IMR-90 (cell line): ENCODE measurements around the gene TXK. TPM values are rescaled to one million over a fixed set of nuclear protein-coding genes. Genes with fewer than 3 reads are reported as not detected.

ENCODE experiments used
- ATAC-seq: fragments of 200-7000 bp; cut with Tn5 transposase; 2 replicates; pipeline ENCODE4 v1.9.1; 2020; ENCODE audit warnings: low read depth, mild to moderate bottlenecking, moderate library complexity
- BruUV-seq: library from RNA; stranded (reverse); fragments of 400-500 nt; replicated peaks from 2 replicates; lab custom pipeline; 2021; lab: Mats Ljungman, UMichigan
- CTCF ChIA-PET: fragments of 300-600 bp; formaldehyde crosslinking; extraction: SDS; loops from one replicate; lab custom pipeline; 2021; ENCODE audit warnings: antibody characterized with exemption; lab: Yijun Ruan, JAX
- POLR2A ChIA-PET: fragments of 300-600 bp; sonication (Branson Sonifier 250); formaldehyde crosslinking; loops from one replicate; lab custom pipeline; 2022; ENCODE audit warnings: antibody characterized with exemption; ENCODE audit not compliant: unreplicated experiment; lab: Charles Lee
- DNase-seq: peaks from one replicate; pipeline ENCODE4 v3.0.0; 2013
- H2AFZ ChIP-seq: replicated peaks from 2 replicates; pipeline ENCODE3; 2013; ENCODE audit warnings: low read length, mild to moderate bottlenecking; ENCODE audit not compliant: poor library complexity
- H2AK5ac ChIP-seq: 2 replicates; pipeline ENCODE4 v1.6.1; 2013; ENCODE audit warnings: low read depth, low read length, inconsistent platforms
- H2AK9ac ChIP-seq: replicated peaks from 2 replicates; pipeline ENCODE3; 2013; ENCODE audit warnings: mild to moderate bottlenecking, low read depth, low read length, moderate library complexity; ENCODE audit not compliant: poor library complexity
- H2BK120ac ChIP-seq: 2 replicates; pipeline ENCODE4 v1.6.1; 2013; ENCODE audit warnings: low read depth, low read length, inconsistent platforms
- H2BK15ac ChIP-seq: 3 replicates; pipeline ENCODE4 v1.6.1; 2013; ENCODE audit warnings: low read depth, low read length, inconsistent platforms
- H2BK20ac ChIP-seq: 2 replicates; pipeline ENCODE4 v1.6.1; 2013; ENCODE audit warnings: low read depth, mild to moderate bottlenecking, inconsistent platforms, low read length, moderate library complexity
- H2BK5ac ChIP-seq: 2 replicates; pipeline ENCODE4 v1.6.1; 2013; ENCODE audit warnings: mild to moderate bottlenecking, low read depth, low read length, inconsistent platforms; ENCODE audit not compliant: poor library complexity, severe bottlenecking
- H3K14ac ChIP-seq: replicated peaks from 2 replicates; pipeline ENCODE4 v1.6.1; 2013; ENCODE audit warnings: low read depth, low read length, inconsistent platforms
- H3K18ac ChIP-seq: 2 replicates; pipeline ENCODE4 v1.6.1; 2013; ENCODE audit warnings: low read depth, low read length, control low read depth
- H3K23ac ChIP-seq: 2 replicates; pipeline ENCODE4 v1.6.1; 2013; ENCODE audit warnings: low read depth, low read length, inconsistent platforms
- H3K27ac ChIP-seq: 2 replicates; pipeline ENCODE4 v1.5.1; 2013; ENCODE audit warnings: mild to moderate bottlenecking, control low read depth, low read length; ENCODE audit not compliant: insufficient read depth
- H3K27me3 ChIP-seq: 2 replicates; pipeline ENCODE4 v1.6.1; 2013; ENCODE audit warnings: low read length; ENCODE audit not compliant: control insufficient read depth, insufficient read depth
- H3K36me3 ChIP-seq: 2 replicates; pipeline ENCODE4 v1.6.1; 2013; ENCODE audit warnings: low read length, mixed read lengths; ENCODE audit not compliant: control insufficient read depth, insufficient read depth
- H3K4ac ChIP-seq: 2 replicates; pipeline ENCODE4 v1.6.1; 2013; ENCODE audit warnings: low read depth, low read length, inconsistent platforms
- H3K4me1 ChIP-seq: 2 replicates; pipeline ENCODE4 v1.6.1; 2013; ENCODE audit warnings: low read length, mixed read lengths; ENCODE audit not compliant: control insufficient read depth, insufficient read depth
- H3K4me2 ChIP-seq: 2 replicates; pipeline ENCODE4 v1.6.1; 2013; ENCODE audit warnings: low read depth, mild to moderate bottlenecking, control low read depth, low read length, moderate library complexity
- H3K4me3 ChIP-seq: 2 replicates; pipeline ENCODE4 v1.5.1; 2013; ENCODE audit warnings: low read depth, mild to moderate bottlenecking, control low read depth, low read length, moderate library complexity; ENCODE audit not compliant: insufficient read depth
- H3K56ac ChIP-seq: 2 replicates; pipeline ENCODE4 v1.6.1; 2013; ENCODE audit warnings: low read length, inconsistent platforms; ENCODE audit not compliant: insufficient read depth; ENCODE audit errors: extremely low read depth
- H3K79me1 ChIP-seq, 2 experiments: 2 replicates each; pipeline ENCODE4 v1.6.1; 2013; ENCODE audit warnings: low read length in 2 of 2, inconsistent platforms in 1 of 2, low read depth in 1 of 2
- H3K9ac ChIP-seq: 2 replicates; pipeline ENCODE4 v1.6.1; 2013; ENCODE audit warnings: low read depth, low read length, control low read depth
- H3K9me1 ChIP-seq: 2 replicates; pipeline ENCODE4 v1.6.1; 2013; ENCODE audit warnings: low read length, inconsistent platforms; ENCODE audit not compliant: insufficient read depth
- H3K9me3 ChIP-seq: 2 replicates; pipeline ENCODE4 v1.6.1; 2013; ENCODE audit warnings: low read length; ENCODE audit not compliant: control insufficient read depth, insufficient read depth
- H4K20me1 ChIP-seq: 2 replicates; pipeline ENCODE4 v1.6.1; 2013; ENCODE audit warnings: low read length, inconsistent platforms; ENCODE audit not compliant: insufficient read depth
- H4K5ac ChIP-seq: 2 replicates; pipeline ENCODE4 v1.6.1; 2013; ENCODE audit warnings: mild to moderate bottlenecking, low read depth, low read length, control low read depth
- H4K8ac ChIP-seq, 2 experiments: 2 replicates each; pipeline ENCODE4 v1.6.1; 2013; ENCODE audit warnings: low read depth in 2 of 2, low read length in 2 of 2, control low read depth in 1 of 2, inconsistent platforms in 1 of 2
- H4K91ac ChIP-seq: 2 replicates; pipeline ENCODE4 v1.6.1; 2013; ENCODE audit warnings: low read depth, low read length, inconsistent platforms; ENCODE audit not compliant: insufficient read depth
- CEBPB ChIP-seq: IDR thresholded peaks from 2 replicates; pipeline ENCODE4 v1.6.1; 2012; ENCODE audit warnings: low read depth, low read length, improper control_type of control experiment
- CTCF ChIP-seq: conservative IDR thresholded peaks from 2 replicates; pipeline ENCODE4 v1.5.1; 2012; ENCODE audit warnings: mild to moderate bottlenecking, low read depth, low read length, improper control_type of control experiment
- MAZ ChIP-seq: IDR thresholded peaks from 2 replicates; pipeline ENCODE4 v1.6.1; 2012; ENCODE audit warnings: low read depth, mild to moderate bottlenecking, low read length, improper control_type of control experiment, moderate library complexity, borderline replicate concordance
- MXI1 ChIP-seq: IDR thresholded peaks from 2 replicates; pipeline ENCODE4 v1.6.1; 2012; ENCODE audit warnings: low read depth, mild to moderate bottlenecking, low read length, moderate library complexity, borderline replicate concordance
- NFE2L2 ChIP-seq: fragments of 150-350 bp; IDR thresholded peaks from 2 replicates; pipeline ENCODE4 v1.6.1; 2016; ENCODE audit warnings: low read depth, mild to moderate bottlenecking, low read length
- POLR2A ChIP-seq: IDR thresholded peaks from 2 replicates; pipeline ENCODE4 v1.6.1; 2012; ENCODE audit warnings: mild to moderate bottlenecking, low read depth, low read length
- RFX5 ChIP-seq: IDR thresholded peaks from 2 replicates; pipeline ENCODE4 v1.8.0; 2012; ENCODE audit warnings: low read depth, mild to moderate bottlenecking, low read length, moderate library complexity
- WGBS, 2 experiments: methylation state at CpG; one replicate each; pipeline versions ENCODE4 v1.1.5 to v1.1.7; 2013; ENCODE audit warnings: missing lambda C conversion rate in 2 of 2; ENCODE audit not compliant: insufficient read length in 1 of 2; ENCODE audit errors: extremely low coverage in 2 of 2; 5-methylcytosine and 5-hydroxymethylcytosine counted together
- dilution Hi-C: fragments of 300-500 bp; cut with HindIII; formaldehyde crosslinking; loops from one replicate; pipeline ENCODE4 v1.14.3; 2018; ENCODE audit warnings: low sequenced_read_pairs; ENCODE audit not compliant: unreplicated experiment
- in situ Hi-C: fragments of 300-500 bp; cut with MboI; formaldehyde crosslinking; loops from 3 replicates; pipeline ENCODE4 v1.14.3; 2019; ENCODE audit warnings: low sequenced_read_pairs, inconsistent platforms, mixed read lengths
- intact Hi-C: fragments of 100-400 bp; cut with micrococcal nuclease; formaldehyde crosslinking; loops from 2 replicates; pipeline ENCODE4 v1.10.0; 2022
- polyA plus RNA-seq, 3 experiments: library from polyadenylated mRNA; depleted of rRNA; stranded (reverse); fragments of >200 nt; gene quantifications; 2 replicates each; pipeline ENCODE4 v1.2.3, GENCODE V29; 2012; ENCODE audit warnings: low replicate concordance in 1 of 3
- total RNA-seq: library from RNA; depleted of rRNA; stranded (reverse); fragments of >200 nt; gene quantifications from 2 replicates; pipeline ENCODE4 v1.2.3, GENCODE V29; 2012

Gene TXK
- total and polyA plus RNA-seq, 2 of the 4 experiments (the other 2 are of a cell fraction) = not detected

GRCh38 chr4:48031802-48032525 lies 102.1 kb downstream of the TXK start:
- H2AFZ ChIP-seq = no peak overlapping the region
- ATAC-seq = no peak
- no peak overlapping the region for H2BK15ac ChIP-seq
- no peak overlapping the region for H3K56ac ChIP-seq
- no peak overlapping the region for H2AK9ac ChIP-seq
- H4K8ac ChIP-seq = no peak overlapping the region
- no peak overlapping the region for H3K4me2 ChIP-seq
- no peaks in the 10 kb centered on the region for H4K20me1 ChIP-seq
- ChIA-PET CTCF (interaction anchor here (1.6 kb wide), 1 partner anchor 55 kb away, joined by 6 read pairs; no protein-coding TSS in a partner anchor), POLR2A (no interaction called here)
- no peak overlapping the region for H3K4me3 ChIP-seq
- no peaks in the 10 kb centered on the region for H3K79me1 ChIP-seq
- no peak overlapping the region for H3K23ac ChIP-seq
- no peaks in the 10 kb centered on the region for H3K9me1 ChIP-seq
- H3K4ac ChIP-seq = no peak overlapping the region
- H2BK120ac ChIP-seq = no peak overlapping the region
- no peak for TF ChIP-seq MXI1
- no peak for TF ChIP-seq RFX5
- TF ChIP-seq CTCF = no peak
- no peak for TF ChIP-seq NFE2L2
- TF ChIP-seq POLR2A = no peak
- TF ChIP-seq MAZ = no peak
- no peak for TF ChIP-seq CEBPB
- H2BK5ac ChIP-seq = no peak overlapping the region
- DNase-seq = peak; percentile 29
- BruUV-seq = no TSS peak
- in situ Hi-C loops (no loop called here), dilution Hi-C loops (no loop called here), intact Hi-C loops (no loop called here)
- 60% methylated on average over 1 of the region's 12 CpGs; no CpG with 5 or more reads in 1 of the 2 experiments for WGBS, 2 experiments
- H3K27ac ChIP-seq = no peak overlapping the region
- H3K27me3 ChIP-seq = no peaks in the 10 kb centered on the region
- H3K9me3 ChIP-seq = no peaks in the 10 kb centered on the region
- no peak overlapping the region for H3K14ac ChIP-seq
- no peaks in the 10 kb centered on the region for H3K36me3 ChIP-seq
- no peak overlapping the region for H2BK20ac ChIP-seq
- no peak overlapping the region for H2AK5ac ChIP-seq
- H3K9ac ChIP-seq = no peak overlapping the region
- H4K5ac ChIP-seq = no peak overlapping the region
- no peak overlapping the region for H4K91ac ChIP-seq
- H3K18ac ChIP-seq = no peak overlapping the region
- H3K4me1 ChIP-seq = no peaks in the 10 kb centered on the region
